HepG2 (cell line): ENCODE data around the gene IFT172. TPM values are rescaled to one million over a fixed set of nuclear protein-coding genes. Genes with fewer than 3 reads are reported as not detected.

Experiments
- EEA1 ChIP-seq: sonication (generic); formaldehyde crosslinking; IDR thresholded peaks from 2 replicates; pipeline ENCODE4 v1.5.1; 2020; ENCODE audit warnings: mild to moderate bottlenecking, missing genetic modification reagents, borderline replicate concordance
- FIP1L1 ChIP-seq: fragments of 200-400 bp; formaldehyde crosslinking; IDR thresholded peaks from 2 replicates; pipeline ENCODE4 v1.6.1; 2018; ENCODE audit warnings: low read depth, mild to moderate bottlenecking, low read length, moderate library complexity, borderline replicate concordance; ENCODE audit not compliant: insufficient read depth
- GATAD2A ChIP-seq: IDR thresholded peaks from 2 replicates; pipeline ENCODE4 v1.6.1; 2016
- KLF15 ChIP-seq: sonication (generic); formaldehyde crosslinking; IDR thresholded peaks from 2 replicates; pipeline ENCODE4 v1.8.1; 2023; ENCODE audit warnings: borderline replicate concordance, mild to moderate bottlenecking, inconsistent platforms, missing genetic modification reagents, mixed read lengths
- MBNL3 ChIP-seq: fragments of 250-450 bp; sonication (Bioruptor Pico); conservative IDR thresholded peaks from 2 replicates; pipeline ENCODE4 v1.8.0; 2022; ENCODE audit warnings: mild to moderate bottlenecking, inconsistent platforms
- MZF1 ChIP-seq: sonication (generic); formaldehyde crosslinking; IDR thresholded peaks from 2 replicates; pipeline ENCODE4 v1.8.1; 2023; ENCODE audit warnings: mild to moderate bottlenecking, missing genetic modification reagents, borderline replicate concordance
- NR2F2 ChIP-seq: IDR thresholded peaks from 2 replicates; pipeline ENCODE4 v1.6.1; 2012; ENCODE audit warnings: low read depth, inconsistent platforms, borderline replicate concordance
- POLR2A ChIP-seq, 2 experiments: IDR thresholded peaks; 2 replicates each; pipeline ENCODE4 v1.6.1; 2011; ENCODE audit warnings: low read depth in 2 of 2, low read length in 2 of 2, mild to moderate bottlenecking in 1 of 2, moderate library complexity in 1 of 2; ENCODE audit not compliant: insufficient read depth in 1 of 2
- TOPORS ChIP-seq: sonication (generic); formaldehyde crosslinking; IDR thresholded peaks from 2 replicates; pipeline ENCODE4 v1.8.0; 2023; ENCODE audit warnings: mild to moderate bottlenecking, missing genetic modification reagents
- YEATS4 ChIP-seq: sonication (generic); formaldehyde crosslinking; IDR thresholded peaks from 2 replicates; pipeline ENCODE4 v1.4.0; 2020; ENCODE audit warnings: missing genetic modification reagents, borderline replicate concordance
- ZNF101 ChIP-seq: sonication (generic); formaldehyde crosslinking; IDR thresholded peaks from 2 replicates; pipeline ENCODE4 v1.4.0; 2020; ENCODE audit warnings: mild to moderate bottlenecking, low read depth, missing genetic modification reagents, borderline replicate concordance
- ZNF136 ChIP-seq: sonication (generic); formaldehyde crosslinking; IDR thresholded peaks from 2 replicates; pipeline ENCODE4 v1.8.1; 2022; ENCODE audit warnings: low read depth, mild to moderate bottlenecking, moderate library complexity, missing genetic modification reagents
- ZNF282 ChIP-seq: fragments of 450-650 bp; IDR thresholded peaks from 2 replicates; pipeline ENCODE4 v1.6.1; 2018; ENCODE audit not compliant: partially characterized antibody
- ZNF674 ChIP-seq: sonication (generic); formaldehyde crosslinking; IDR thresholded peaks from 2 replicates; pipeline ENCODE4 v1.5.0; 2020; ENCODE audit warnings: low read depth, mild to moderate bottlenecking, missing genetic modification reagents
- polyA plus RNA-seq, 8 experiments: library from polyadenylated mRNA; depleted of rRNA in 3 of 8; stranded (reverse) in 7 of 8; unstranded in 1 of 8; fragments of >200 nt; fragmentation: Illumina TruSeq in 4 of 8; extraction: Trizol in 4 of 8; gene quantifications; 2 replicates each; pipeline versions ENCODE4 v1.2.1 to v1.2.3, GENCODE V29; 2011 to 2016; ENCODE audit warnings: low read depth in 4 of 8, missing spikeins in 1 of 8, mixed read lengths in 1 of 8; ENCODE audit not compliant: insufficient read depth in 1 of 8
- total RNA-seq, 5 experiments: library from RNA; depleted of rRNA; stranded (reverse); fragments of >200 nt; fragmentation: Illumina TruSeq; extraction: Trizol; gene quantifications; 2 replicates each; pipeline ENCODE4 v1.2.3, GENCODE V29; 2016; ENCODE audit warnings: low read depth in 1 of 5
- TF ChIP-seq, protein P1 (sequence below): sonication (generic); formaldehyde crosslinking; IDR thresholded peaks from 2 replicates; pipeline ENCODE4 v1.5.0; 2020; ENCODE audit warnings: mild to moderate bottlenecking, missing genetic modification reagents
- TF ChIP-seq, protein P2 (sequence below): sonication (generic); formaldehyde crosslinking; conservative IDR thresholded peaks from 2 replicates; pipeline ENCODE4 v1.4.0; 2020; ENCODE audit warnings: missing genetic modification reagents
- TF ChIP-seq, protein P3 (sequence below): sonication (generic); formaldehyde crosslinking; IDR thresholded peaks from 2 replicates; pipeline ENCODE4 v1.4.0; 2020; ENCODE audit warnings: missing genetic modification reagents, borderline replicate concordance
- TF ChIP-seq, protein P4 (sequence below): sonication (generic); formaldehyde crosslinking; IDR thresholded peaks from 2 replicates; pipeline ENCODE4 v1.4.0; 2020; ENCODE audit warnings: mild to moderate bottlenecking, missing genetic modification reagents

Gene IFT172
- total and polyA plus RNA-seq, 2 of the 13 experiments (the other 11 are each of a cell fraction or from before 2014, with no cell fraction given) = 21.6 to 35.7 TPM

DNA sequence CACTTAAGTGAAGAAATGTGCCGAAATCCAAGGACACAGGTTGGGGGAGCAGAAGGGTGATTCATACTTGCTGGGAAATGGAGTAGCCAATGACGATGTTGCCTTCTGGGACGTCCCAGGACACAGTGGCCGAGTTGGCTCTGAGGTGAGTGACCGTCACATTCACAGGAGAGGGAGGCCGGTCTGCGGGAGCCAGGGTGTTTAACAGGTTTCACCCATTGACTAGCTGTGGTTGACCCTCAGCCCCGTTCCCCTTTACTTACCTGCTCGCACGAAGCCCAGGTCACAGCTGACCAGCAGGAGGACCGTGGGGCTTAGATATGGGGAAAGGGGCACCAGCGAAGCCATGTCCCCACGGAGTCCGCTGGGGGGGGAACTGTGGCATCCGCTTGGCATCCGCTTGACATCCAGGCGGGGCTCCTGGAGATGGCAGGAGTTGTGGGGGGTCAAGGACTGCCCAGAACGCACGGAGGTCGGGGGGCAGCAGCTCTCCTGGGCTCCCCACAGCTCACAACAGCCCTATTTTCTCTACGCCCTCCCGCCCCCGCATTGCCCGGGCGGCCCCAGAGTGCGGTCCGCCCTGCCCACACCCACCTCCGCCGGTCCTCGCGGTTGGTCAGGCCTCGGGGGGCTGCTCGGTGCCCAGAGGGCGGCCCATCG, 4.9 kb upstream of the IFT172 start (continued):
- TF ChIP-seq MBNL3 = no peak
- no peak for TF ChIP-seq MZF1 (CRISPR knock-in tag)
- TF ChIP-seq, protein P1, sequence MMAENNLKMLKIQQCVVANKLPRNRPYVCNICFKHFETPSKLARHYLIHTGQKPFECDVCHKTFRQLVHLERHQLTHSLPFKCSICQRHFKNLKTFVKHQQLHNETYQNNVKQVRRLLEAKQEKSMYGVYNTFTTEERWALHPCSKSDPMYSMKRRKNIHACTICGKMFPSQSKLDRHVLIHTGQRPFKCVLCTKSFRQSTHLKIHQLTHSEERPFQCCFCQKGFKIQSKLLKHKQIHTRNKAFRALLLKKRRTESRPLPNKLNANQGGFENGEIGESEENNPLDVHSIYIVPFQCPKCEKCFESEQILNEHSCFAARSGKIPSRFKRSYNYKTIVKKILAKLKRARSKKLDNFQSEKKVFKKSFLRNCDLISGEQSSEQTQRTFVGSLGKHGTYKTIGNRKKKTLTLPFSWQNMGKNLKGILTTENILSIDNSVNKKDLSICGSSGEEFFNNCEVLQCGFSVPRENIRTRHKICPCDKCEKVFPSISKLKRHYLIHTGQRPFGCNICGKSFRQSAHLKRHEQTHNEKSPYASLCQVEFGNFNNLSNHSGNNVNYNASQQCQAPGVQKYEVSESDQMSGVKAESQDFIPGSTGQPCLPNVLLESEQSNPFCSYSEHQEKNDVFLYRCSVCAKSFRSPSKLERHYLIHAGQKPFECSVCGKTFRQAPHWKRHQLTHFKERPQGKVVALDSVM = no peak
- no peak for TF ChIP-seq TOPORS (CRISPR knock-in tag)
- no peak for TF ChIP-seq NR2F2
- TF ChIP-seq KLF15 (CRISPR knock-in tag) = no peak
- no peak for TF ChIP-seq EEA1
- no peak for TF ChIP-seq FIP1L1
- no peak for TF ChIP-seq ZNF101 (CRISPR knock-in tag)
- no peak for TF ChIP-seq ZNF136
- TF ChIP-seq POLR2A (IDR thresholded peaks at IDR 0.05; ENCODE audit: insufficient read depth in 1 of 2, low read depth in 2 of 2, low read length in 2 of 2) = peak; percentile 36 to 78; a peak in 2 of 4 replicates
- TF ChIP-seq YEATS4 (CRISPR knock-in tag) = no peak
- TF ChIP-seq ZNF674 (CRISPR knock-in tag) = 0 out of 2 replicates have a peak, but pooled peaks have one; percentile 83
- TF ChIP-seq, protein P2, sequence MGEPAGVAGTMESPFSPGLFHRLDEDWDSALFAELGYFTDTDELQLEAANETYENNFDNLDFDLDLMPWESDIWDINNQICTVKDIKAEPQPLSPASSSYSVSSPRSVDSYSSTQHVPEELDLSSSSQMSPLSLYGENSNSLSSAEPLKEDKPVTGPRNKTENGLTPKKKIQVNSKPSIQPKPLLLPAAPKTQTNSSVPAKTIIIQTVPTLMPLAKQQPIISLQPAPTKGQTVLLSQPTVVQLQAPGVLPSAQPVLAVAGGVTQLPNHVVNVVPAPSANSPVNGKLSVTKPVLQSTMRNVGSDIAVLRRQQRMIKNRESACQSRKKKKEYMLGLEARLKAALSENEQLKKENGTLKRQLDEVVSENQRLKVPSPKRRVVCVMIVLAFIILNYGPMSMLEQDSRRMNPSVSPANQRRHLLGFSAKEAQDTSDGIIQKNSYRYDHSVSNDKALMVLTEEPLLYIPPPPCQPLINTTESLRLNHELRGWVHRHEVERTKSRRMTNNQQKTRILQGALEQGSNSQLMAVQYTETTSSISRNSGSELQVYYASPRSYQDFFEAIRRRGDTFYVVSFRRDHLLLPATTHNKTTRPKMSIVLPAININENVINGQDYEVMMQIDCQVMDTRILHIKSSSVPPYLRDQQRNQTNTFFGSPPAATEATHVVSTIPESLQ (CRISPR knock-in tag) = no peak
- TF ChIP-seq, protein P3, sequence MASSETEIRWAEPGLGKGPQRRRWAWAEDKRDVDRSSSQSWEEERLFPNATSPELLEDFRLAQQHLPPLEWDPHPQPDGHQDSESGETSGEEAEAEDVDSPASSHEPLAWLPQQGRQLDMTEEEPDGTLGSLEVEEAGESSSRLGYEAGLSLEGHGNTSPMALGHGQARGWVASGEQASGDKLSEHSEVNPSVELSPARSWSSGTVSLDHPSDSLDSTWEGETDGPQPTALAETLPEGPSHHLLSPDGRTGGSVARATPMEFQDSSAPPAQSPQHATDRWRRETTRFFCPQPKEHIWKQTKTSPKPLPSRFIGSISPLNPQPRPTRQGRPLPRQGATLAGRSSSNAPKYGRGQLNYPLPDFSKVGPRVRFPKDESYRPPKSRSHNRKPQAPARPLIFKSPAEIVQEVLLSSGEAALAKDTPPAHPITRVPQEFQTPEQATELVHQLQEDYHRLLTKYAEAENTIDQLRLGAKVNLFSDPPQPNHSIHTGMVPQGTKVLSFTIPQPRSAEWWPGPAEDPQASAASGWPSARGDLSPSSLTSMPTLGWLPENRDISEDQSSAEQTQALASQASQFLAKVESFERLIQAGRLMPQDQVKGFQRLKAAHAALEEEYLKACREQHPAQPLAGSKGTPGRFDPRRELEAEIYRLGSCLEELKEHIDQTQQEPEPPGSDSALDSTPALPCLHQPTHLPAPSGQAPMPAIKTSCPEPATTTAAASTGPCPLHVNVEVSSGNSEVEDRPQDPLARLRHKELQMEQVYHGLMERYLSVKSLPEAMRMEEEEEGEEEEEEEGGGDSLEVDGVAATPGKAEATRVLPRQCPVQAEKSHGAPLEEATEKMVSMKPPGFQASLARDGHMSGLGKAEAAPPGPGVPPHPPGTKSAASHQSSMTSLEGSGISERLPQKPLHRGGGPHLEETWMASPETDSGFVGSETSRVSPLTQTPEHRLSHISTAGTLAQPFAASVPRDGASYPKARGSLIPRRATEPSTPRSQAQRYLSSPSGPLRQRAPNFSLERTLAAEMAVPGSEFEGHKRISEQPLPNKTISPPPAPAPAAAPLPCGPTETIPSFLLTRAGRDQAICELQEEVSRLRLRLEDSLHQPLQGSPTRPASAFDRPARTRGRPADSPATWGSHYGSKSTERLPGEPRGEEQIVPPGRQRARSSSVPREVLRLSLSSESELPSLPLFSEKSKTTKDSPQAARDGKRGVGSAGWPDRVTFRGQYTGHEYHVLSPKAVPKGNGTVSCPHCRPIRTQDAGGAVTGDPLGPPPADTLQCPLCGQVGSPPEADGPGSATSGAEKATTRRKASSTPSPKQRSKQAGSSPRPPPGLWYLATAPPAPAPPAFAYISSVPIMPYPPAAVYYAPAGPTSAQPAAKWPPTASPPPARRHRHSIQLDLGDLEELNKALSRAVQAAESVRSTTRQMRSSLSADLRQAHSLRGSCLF (CRISPR knock-in tag) = no peak
- TF ChIP-seq GATAD2A (CRISPR knock-in tag) = peak; percentile 37
- TF ChIP-seq ZNF282 = no peak
- TF ChIP-seq, protein P4, sequence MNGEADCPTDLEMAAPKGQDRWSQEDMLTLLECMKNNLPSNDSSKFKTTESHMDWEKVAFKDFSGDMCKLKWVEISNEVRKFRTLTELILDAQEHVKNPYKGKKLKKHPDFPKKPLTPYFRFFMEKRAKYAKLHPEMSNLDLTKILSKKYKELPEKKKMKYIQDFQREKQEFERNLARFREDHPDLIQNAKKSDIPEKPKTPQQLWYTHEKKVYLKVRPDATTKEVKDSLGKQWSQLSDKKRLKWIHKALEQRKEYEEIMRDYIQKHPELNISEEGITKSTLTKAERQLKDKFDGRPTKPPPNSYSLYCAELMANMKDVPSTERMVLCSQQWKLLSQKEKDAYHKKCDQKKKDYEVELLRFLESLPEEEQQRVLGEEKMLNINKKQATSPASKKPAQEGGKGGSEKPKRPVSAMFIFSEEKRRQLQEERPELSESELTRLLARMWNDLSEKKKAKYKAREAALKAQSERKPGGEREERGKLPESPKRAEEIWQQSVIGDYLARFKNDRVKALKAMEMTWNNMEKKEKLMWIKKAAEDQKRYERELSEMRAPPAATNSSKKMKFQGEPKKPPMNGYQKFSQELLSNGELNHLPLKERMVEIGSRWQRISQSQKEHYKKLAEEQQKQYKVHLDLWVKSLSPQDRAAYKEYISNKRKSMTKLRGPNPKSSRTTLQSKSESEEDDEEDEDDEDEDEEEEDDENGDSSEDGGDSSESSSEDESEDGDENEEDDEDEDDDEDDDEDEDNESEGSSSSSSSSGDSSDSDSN (CRISPR knock-in tag) = 0 out of 2 replicates have a peak, but pooled peaks have one; percentile 9
